GM18870 (cell line): ENCODE measurements around the gene ADCY2.

Experiments used
- ATAC-seq: cut with Tn5 transposase; IDR thresholded peaks from one replicate; pipeline ENCODE4 v1.9.1; 2021; ENCODE audit warnings: moderate library complexity; ENCODE audit not compliant: unreplicated experiment

The ADCY2 gene

DNA sequence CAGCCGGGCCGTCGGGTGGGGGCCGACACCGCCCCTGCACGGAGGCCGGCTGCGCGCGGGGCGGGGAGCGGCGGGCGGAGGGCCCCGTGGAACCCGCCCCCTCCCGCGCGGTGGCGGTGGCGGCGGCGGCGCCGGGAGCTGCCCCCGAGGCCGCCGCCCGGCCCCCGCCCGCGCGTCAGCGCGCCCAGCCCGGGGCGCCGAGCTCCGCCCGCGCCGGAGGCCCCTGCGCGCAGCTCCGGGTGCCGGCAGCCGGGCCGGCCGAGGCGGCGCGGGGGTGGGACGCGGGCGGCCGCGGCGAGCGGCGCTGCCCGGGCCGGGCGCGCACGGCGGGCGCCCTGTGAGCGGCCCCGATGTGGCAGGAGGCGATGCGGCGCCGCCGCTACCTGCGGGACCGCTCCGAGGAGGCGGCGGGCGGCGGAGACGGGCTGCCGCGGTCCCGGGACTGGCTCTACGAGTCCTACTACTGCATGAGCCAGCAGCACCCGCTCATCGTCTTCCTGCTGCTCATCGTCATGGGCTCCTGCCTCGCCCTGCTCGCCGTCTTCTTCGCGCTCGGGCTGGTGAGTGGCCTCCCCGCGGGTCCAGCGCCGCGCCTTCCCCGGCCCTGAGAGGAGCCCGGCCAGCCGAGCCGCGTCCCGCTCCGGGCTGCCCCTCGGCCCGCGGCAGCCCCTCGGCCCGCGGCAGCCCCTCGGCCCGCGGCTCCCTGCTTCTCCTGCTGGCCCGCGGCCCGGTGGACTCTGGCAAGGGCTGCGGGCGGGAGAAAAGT, at the start of gene ADCY2:
ADCY2 (plus strand) TSS at position 192 of the 766 bp plus-strand sequence; CDS start at position 351, 159 bp downstream.
- no peak for ATAC-seq

DNA sequence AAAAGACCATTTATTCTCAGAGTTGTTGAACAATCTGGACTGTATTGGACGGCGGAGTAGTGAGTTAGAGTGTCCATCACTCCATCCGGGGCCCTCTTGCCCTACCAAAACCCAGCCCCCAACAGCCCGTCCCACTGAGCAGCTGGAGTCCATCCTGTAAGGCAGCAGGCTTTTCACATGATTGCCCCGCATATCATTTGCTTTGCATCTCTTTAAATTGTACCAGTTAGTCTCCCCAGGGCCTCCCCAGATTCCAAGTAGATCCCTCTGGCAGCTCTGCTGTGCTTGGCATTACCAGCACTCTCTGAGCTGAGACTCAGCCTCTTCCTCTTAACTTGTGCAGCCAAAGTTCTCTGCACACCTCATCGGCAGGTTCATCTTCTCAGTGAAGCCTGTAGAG, 48.6 kb upstream of the ADCY2 start:
- no peak for ATAC-seq

DNA sequence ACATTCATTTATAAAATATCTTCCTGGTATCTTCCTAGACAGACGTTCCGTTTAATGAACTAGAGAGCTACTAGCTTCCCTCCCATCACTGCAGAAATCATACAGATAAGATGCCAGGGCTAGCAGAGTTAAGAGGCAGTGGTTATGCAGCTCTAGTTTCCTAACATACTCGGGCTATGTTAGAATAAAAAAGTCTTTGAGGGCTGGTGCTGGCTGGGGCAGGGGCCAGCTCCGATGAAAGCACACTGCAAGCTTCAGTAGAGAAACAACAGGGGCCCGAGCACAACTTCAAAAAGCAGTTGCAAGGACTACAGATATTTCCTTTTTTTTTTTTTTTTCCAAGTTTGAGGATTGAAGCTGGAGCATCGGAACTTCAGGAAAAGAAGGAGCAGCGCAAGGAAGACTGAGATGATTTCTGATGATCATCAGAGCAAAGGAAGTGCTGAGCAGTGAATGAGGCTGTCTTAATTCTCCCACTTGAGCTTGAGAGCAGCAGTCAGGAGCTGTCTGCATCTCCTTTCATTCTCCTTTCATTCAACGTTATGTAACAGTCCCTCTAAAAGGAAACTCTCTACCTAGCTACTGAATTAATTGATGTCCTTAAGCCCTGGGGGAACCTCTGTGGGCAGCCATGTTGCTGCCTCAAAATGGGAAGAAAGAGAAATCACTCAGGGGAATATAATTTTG, 47.6 kb upstream of the ADCY2 start:
- no peak for ATAC-seq

DNA sequence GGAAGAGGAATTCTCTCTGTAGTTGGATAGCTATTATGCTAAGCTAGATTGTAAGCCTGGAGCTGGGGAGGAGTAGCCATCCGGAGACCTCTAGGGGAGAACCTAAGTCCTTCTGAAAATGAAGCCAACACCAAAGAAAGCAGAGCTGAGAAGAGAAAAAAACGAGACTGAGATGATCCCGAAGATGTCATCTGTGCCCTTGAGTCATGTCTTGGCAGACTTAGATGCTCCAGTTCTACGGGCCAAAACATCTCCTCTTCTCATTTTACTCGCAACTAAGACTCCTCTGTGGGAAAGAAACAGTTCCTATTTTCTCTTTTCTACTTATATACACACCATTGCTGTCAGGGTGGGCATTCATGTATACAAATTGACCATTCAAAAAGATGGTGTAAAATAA, 34.3 kb upstream of the ADCY2 start:
- no peak for ATAC-seq

DNA sequence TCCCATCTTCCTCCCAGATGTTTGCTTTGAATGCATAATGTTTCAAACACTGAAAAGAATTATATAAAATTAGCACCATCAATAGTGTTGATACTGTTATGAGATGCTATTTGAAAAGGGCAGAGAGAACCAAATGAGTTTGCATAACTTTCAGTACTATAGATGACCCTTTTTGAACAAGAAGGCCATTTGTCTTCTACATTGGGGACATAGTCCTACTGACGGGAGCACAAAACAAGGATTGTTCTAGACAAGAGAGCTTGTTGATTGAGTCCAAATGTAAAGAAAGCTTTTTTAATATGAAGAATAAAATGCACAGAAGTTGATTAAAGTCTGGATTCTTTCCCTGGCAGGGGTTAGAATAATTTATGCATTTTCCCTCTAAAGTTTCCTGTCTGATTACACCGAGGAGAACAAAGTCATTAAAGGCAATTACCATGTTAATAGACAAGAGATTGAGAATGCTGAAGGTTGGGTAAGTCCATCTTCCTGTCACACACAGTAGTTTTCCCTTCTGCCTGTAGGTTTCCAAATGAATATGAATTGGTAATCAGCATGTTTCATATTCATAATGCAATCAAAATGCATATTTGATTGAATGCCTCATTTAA, 32.8 kb upstream of the ADCY2 start:
- ATAC-seq = no peak

DNA sequence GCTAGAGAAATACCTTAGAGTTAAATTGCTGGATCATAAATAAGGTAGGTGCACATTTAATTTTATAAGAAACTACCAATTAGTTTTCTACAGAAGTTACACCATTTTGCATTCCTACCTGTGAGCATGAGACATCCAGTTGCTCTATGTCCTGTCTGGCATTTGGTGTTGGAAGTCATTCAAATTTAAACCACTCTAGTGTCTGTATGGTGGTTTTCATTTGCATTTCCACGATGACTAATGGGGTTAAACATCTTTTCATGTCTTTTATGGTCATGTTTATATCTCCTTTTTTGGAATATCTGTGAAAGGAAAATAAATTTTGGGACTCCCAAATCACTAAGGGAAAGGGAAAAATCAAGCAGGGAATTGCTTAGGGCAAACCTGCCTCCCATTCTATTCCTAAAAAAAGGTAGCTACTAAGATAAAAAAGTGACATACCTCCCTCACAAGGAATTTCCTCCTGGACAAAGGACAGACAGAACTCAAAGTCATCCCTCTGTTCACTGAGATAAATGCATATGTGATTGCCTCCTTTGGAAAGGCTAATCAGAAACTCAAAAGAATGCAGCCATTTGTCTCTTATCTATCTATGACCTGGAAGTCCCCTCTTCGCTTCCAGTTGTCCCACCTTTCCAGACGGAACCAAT, 31.6 kb upstream of the ADCY2 start:
- ATAC-seq = no peak

DNA sequence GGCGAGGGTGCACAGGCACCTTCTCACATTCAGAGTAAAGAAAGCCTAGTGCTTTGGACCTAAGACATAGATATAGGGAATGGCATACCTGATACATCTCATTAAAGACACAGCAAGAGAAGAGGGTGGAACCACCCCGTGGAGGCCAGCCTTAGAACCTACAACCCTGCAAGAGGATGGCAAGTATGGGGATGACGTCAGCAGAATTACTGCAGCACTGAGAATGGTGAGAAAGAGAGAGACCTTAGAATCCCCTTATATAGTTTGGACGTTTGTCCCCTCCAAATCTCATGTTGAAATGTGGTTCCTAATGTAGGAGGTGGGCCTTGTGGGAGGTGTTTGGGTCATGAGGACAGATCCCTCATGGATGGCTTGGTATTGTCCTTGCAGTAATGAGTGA, 28.2 kb upstream of the ADCY2 start:
- no peak for ATAC-seq

DNA sequence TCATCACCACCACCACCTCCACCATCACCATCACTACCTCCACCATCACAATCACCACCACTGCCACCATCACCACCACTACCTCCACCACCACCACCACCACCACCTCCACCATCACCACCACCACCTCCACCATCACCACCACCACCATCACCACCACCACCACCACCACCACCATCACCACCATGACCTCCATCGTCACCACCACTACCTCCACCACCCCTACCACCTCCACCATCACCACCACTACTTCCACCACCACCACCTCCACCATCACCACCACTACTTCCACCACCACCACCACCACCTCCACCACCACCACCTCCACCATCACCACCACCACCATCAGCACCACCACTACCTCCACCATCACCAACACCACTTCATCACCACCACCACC, 23.5 kb upstream of the ADCY2 start:
- ATAC-seq = no peak

DNA sequence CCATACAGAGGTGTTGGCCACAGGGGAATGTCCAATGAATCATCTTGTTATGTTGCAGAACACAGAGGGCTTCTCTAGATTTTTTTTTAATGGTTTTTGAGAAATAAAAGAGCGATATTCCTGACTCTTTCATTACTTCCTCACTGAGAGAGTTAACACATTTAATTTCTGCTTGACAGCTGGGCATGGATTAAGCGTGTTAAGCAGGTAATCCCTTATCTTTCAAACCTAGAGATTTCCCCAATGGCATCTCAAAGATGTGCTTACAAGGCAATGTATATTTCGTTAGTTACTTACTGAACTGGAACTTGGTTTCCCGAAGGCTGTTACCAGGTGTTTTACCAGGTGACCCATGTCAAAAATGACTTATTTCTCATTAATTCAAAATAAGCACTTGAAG, 21.8 kb upstream of the ADCY2 start:
- no peak for ATAC-seq

DNA sequence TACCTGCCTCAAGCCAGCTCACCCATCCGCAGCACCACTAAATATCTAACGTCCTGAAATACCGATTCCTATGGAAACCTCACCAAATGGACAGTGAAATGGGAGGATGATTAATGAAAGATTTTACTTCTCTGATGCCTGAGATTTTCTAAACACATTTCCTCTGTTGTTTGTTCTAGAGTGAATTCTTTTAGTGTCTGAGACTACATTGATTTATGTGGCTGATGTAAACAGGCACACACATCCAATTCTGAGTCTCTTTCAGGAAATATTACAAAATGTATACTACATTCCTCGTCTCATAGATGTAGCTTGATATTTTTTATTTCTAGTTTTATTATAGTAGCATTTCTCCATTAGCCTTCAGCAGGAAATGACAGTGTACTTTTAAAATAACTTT, 20.5 kb upstream of the ADCY2 start:
- no peak for ATAC-seq

DNA sequence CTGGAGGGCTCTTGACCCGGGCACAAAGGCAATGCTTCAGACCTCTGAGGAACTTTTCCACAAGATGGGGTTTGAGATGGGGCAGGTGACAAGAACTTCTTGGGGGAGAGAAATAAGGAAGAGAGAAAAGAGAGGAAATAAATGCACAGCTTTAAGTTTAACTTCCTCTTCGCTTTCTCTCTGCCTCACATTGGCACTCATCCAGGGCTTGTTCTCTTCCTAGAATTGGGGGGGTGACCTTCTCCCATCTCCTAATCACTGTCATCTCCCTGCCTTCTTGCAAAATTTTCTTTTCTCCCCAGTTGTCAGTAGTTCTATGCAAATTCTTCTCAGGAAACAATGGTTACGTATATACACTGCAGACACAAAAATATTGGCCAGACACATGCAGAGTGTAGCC, 19.1 kb upstream of the ADCY2 start:
- ATAC-seq = no peak

DNA sequence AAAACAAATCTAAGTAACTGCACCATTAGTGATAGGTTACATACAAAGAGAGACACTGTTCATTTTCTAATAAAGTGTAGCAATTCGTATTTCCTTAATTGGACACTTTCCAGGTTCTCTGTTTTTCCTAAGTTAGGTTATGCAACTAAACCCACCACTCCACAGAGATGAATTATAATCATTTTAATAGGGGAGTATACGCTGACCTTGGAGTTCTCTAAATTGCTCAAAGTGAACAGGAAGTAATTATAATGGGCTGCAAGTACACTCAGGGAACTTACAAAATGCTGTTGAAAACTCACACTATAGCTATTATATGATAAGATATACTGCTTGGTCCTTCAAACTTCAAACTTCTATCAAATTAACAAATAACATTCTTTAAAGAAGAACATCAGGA, 18.2 kb upstream of the ADCY2 start:
- no peak for ATAC-seq

DNA sequence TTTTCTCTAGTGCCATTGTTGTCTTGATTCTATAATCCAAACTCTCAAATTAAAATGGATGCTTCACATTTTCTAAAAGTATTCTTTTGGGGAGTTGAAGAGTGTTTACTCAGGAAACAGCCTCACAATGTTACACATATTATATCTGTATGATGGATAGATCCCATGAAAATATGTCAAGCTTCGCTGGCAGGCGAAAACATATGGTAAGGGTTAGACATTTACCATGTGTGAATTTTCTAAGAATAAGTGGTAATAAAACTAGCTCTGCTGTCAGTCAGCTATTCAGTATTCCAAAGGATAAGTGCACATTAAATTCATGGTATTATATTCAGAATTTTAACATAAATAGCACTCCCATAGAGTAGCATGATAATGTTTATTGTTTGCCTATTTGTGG, 13.3 kb upstream of the ADCY2 start:
- ATAC-seq = no peak

DNA sequence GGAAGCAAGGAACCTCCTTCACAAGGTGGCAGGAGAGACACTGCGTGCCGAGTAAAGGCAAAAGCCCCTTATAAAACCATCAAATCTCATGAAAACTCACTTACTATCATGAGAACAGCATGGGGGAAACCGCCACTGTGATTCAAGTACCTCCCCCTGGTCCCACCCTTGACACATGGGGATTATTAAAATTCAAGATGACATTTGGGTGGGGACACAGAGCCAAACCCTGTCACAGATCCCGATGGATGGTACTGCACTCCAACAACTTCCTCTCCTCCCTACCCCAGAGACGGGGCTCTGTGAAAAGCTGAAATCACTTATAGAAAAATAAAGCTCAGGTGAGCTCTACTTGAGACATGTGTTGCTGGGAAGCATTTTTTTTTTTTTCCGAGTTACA, 10.3 kb upstream of the ADCY2 start:
- no peak for ATAC-seq

DNA sequence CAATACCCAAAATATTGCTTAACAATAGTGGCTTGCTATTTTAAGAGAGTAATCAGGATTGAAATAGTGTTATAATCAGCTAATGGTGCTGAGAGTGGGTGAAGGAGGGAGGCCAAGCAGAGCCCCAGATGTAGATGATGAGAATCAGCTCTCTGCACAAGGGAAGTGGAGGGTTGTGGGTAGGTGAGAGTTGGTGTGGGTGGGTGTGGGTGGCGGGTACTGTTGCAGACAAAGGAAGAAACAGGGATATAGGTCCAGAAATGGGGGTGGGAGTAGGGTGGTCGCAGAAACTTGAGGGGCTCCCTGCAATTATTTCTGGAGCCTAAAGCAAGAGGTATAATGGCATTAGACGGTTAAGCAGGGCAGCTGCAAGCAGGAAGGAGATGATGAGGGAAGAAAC, 7.4 kb upstream of the ADCY2 start:
- ATAC-seq = no peak

DNA sequence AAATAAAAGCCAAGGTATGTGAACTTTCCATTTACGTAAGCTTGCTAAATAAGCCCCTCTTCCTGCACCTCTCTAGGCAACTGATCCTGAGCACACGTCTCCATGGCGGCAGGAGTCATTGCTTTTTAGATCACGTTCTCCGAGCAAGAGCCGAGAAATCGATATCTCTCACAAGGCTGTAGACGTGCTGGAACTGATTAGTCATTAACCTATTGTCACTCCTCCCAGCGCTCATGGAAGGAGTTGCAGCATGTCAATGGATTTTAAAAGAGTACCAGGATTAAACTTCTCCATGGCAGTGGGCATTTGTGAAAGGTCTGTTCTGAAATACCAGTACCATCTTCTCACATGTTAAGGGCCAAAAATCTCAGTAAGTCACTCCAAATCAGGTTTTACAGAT, 4.7 kb upstream of the ADCY2 start:
- no peak for ATAC-seq

DNA sequence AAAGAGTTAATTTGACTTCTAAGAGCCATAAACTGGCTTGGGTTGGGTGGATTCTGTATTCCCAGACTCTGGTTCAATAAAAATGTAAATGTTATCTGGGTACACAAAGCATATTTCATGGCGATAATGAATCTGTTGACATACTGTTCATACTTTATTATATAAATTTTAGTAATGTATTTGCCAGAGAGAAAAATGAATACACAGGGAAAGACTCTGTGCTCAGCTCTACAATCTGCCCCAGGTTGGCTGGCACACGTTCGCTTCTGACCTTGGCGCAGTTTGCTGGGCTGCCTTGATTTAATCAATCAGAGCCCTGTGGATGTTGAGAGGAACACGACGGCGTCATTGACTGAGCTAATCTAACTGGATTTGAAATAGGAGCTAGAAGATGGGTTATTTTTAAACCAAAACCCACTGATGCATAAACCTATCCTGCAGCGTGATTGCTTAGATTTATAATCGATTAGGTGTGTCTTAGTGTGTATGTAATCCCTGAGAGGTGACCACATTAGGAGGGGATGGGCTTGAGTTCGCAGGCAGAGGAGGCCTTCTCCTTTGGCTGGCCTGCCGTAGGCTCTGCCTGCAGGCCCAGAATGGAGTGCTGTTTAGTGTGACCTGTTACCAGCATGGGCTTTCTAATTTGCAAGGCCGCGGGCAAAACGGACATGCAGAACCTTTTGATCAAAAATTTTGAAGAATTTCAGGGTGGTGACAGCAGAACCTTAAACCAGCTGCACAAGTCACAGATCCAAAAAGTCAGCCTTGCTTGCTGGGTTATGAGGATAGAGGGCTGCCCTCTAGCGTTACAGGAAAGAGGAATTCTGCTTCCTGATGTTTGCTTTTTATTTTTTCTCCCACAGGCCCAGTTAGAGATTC, 3.9 kb upstream of the ADCY2 start:
- ATAC-seq = no peak

DNA sequence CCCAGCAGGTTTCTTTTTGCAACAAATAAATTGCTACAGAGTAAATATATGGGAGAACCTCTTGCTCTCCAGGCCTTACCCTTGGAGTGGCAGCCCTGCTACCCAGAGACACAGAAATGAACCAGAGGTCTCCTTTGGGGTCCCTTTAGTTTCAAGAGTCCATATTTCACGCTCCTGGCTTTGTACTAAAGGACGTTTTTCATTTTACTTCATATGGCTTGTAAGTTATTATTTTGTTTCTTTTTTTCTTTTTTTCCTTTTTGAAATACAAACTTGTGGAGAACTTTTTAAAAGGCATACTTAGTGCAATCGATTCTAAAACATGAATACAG, 3.3 kb upstream of the ADCY2 start:
- no peak for ATAC-seq

DNA sequence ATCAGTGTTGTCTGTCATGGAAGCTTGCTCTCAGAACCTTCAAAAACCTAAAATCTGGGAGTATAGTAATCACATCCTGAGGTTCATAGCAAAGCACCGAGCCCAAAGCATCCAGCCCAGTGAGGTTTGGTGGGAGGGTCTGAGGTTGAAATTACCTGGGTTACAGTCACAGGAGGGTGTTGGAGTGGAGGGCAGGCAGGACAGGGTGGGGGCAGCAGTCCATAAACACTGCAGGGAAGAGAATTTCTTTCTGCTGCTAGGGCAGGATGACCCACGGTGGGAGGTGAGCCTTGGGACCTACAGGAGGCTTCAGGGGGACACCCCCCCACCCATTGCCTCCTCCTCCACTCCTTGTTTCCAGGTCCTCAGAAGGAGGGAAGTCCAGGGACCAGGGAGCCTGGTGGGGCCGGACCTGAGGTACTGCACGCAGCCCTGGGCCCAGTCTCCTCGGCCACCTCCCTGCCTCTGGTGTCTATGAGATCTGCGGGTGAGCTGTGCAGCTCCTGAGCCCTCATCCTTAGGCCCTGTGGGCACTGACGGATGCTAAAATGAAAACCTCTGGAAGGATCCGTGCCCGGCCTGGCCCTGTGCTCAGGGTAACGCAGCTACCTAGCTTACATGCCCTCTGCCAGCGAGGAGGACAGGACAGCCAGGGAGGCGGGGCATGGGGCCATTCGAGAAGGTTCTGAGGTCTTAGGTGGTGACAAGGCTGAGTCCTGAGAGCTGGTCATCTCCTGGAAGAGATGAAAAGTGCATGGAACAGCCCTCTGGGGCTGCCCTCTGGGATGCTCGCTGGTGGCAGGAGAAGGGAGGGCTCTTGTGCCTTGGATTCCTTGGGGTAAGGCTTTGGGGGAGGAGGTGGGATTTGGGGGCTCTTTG, 1.8 kb upstream of the ADCY2 start:
- no peak for ATAC-seq

DNA sequence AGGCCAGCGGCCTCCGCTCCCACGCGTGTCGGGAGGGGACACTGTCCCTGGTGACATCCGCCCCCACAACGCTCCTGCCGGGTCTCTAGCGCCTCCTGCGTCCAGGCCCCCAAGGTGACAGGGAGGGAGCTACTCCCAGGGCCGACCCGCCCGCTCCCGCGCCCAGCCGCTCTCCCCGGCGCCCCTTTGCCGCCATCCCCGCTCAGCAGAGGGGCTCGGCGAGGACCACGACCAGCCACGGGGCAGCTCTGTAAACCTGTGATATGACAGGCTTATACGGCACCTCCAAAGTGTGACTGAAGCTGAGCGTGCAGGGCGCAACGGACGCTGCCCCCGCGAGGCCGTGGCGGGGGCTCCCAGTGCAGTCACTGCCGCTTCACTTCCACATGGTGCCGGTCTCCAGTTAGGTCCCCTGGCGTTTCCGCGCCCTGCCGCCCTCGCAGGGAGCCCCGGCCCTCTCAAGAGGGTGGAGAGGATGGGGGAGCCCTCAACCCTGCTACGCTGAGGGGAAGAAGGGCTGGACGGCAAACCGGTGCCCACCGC, 978 bp upstream of the ADCY2 start:
- ATAC-seq = no peak
